MM.1S (cell line): ENCODE measurements around the gene GPSM1.

Experiments
- DNase-seq: peaks from one replicate; pipeline ENCODE4 v3.0.0-alpha.2; 2015
- H2AFZ ChIP-seq: fragments of 300-600 bp; sonication (generic); 2 replicates; pipeline ENCODE4 v1.6.0; 2016; ENCODE audit warnings: antibody characterized with exemption, low read length
- H3F3A ChIP-seq: fragments of 300-600 bp; sonication (generic); 2 replicates; pipeline ENCODE4 v1.6.1; 2016; ENCODE audit warnings: mild to moderate bottlenecking, antibody characterized with exemption, low read length, moderate library complexity, mixed read lengths; ENCODE audit not compliant: insufficient read depth
- H3K27ac ChIP-seq: fragments of 300-600 bp; sonication (generic); 2 replicates; pipeline ENCODE4 v1.5.1; 2016; ENCODE audit warnings: mild to moderate bottlenecking, low read length
- H3K27me3 ChIP-seq: fragments of 300-600 bp; sonication (generic); replicated peaks from 2 replicates; pipeline ENCODE4 v1.6.0; 2016; ENCODE audit warnings: low read length; ENCODE audit not compliant: insufficient read depth
- H3K36me3 ChIP-seq: fragments of 300-600 bp; sonication (generic); replicated peaks from 2 replicates; pipeline ENCODE4 v1.6.1; 2016; ENCODE audit warnings: mild to moderate bottlenecking, low read length, mixed read lengths; ENCODE audit not compliant: insufficient read depth
- H3K4me1 ChIP-seq: fragments of 300-600 bp; sonication (generic); 2 replicates; pipeline ENCODE4 v1.6.1; 2016; ENCODE audit warnings: low read length, mixed read lengths
- H3K4me2 ChIP-seq: fragments of 300-600 bp; sonication (generic); 2 replicates; pipeline ENCODE4 v1.6.0; 2016; ENCODE audit warnings: low read depth, low read length
- H3K4me3 ChIP-seq: fragments of 300-600 bp; sonication (generic); 2 replicates; pipeline ENCODE4 v1.5.1; 2016; ENCODE audit warnings: low read length, mixed read lengths
- H3K79me2 ChIP-seq: fragments of 300-600 bp; sonication (generic); 2 replicates; pipeline ENCODE4 v1.6.1; 2016; ENCODE audit warnings: mixed run types, low read length, mixed read lengths
- H3K9ac ChIP-seq: fragments of 300-600 bp; sonication (generic); 2 replicates; pipeline ENCODE4 v1.6.1; 2016; ENCODE audit warnings: low read length, mixed read lengths
- H3K9me2 ChIP-seq: fragments of 300-600 bp; sonication (generic); replicated peaks from 2 replicates; pipeline ENCODE4 v1.6.1; 2016; ENCODE audit warnings: mild to moderate bottlenecking, low read length, mixed read lengths; ENCODE audit not compliant: insufficient read depth
- H3K9me3 ChIP-seq: fragments of 300-600 bp; sonication (generic); replicated peaks from 2 replicates; pipeline ENCODE4 v1.6.1; 2016; ENCODE audit warnings: mild to moderate bottlenecking, low read length, mixed read lengths; ENCODE audit not compliant: insufficient read depth
- H4K20me1 ChIP-seq: fragments of 300-600 bp; sonication (generic); 2 replicates; pipeline ENCODE4 v1.6.1; 2016; ENCODE audit warnings: mild to moderate bottlenecking, low read length, moderate library complexity, mixed read lengths; ENCODE audit not compliant: insufficient read depth
- EZH2 ChIP-seq: fragments of 300-600 bp; sonication (generic); optimal IDR thresholded peaks from 2 replicates; pipeline ENCODE3; 2017; ENCODE audit warnings: low read depth, mild to moderate bottlenecking, antibody characterized with exemption, low read length, mixed read lengths
- EZH2phosphoT487 ChIP-seq: fragments of 300-600 bp; sonication (generic); IDR thresholded peaks from 2 replicates; pipeline ENCODE4 v1.6.1; 2018; ENCODE audit warnings: antibody characterized with exemption, low read length
- TF ChIP-seq, protein P1 (sequence below): fragments of 300-600 bp; sonication (generic); IDR thresholded peaks from 2 replicates; pipeline ENCODE4 v1.5.1; 2016; ENCODE audit warnings: antibody characterized with exemption, low read length, mixed read lengths

GPSM1 gene

GRCh38 chr9:136397643-136398042, 70.3 kb downstream of the GPSM1 start:
- H3K4me2 ChIP-seq, result no peak overlapping the region
- no peaks in the 10 kb centered on the region for H3K9me2 ChIP-seq
- H4K20me1 ChIP-seq, result no peaks in the 10 kb centered on the region
- peaks cover 11% of the 10 kb centered on the region for H3K4me1 ChIP-seq
- H2AFZ ChIP-seq, result no peak overlapping the region
- no peaks in the 10 kb centered on the region for H3F3A ChIP-seq
- H3K9ac ChIP-seq, result no peak overlapping the region
- H3K27me3 ChIP-seq, result no peaks in the 10 kb centered on the region
- no peaks in the 10 kb centered on the region for H3K36me3 ChIP-seq
- TF ChIP-seq EZH2phosphoT487 (no peak), EZH2 (no peak)
- TF ChIP-seq, protein P1, sequence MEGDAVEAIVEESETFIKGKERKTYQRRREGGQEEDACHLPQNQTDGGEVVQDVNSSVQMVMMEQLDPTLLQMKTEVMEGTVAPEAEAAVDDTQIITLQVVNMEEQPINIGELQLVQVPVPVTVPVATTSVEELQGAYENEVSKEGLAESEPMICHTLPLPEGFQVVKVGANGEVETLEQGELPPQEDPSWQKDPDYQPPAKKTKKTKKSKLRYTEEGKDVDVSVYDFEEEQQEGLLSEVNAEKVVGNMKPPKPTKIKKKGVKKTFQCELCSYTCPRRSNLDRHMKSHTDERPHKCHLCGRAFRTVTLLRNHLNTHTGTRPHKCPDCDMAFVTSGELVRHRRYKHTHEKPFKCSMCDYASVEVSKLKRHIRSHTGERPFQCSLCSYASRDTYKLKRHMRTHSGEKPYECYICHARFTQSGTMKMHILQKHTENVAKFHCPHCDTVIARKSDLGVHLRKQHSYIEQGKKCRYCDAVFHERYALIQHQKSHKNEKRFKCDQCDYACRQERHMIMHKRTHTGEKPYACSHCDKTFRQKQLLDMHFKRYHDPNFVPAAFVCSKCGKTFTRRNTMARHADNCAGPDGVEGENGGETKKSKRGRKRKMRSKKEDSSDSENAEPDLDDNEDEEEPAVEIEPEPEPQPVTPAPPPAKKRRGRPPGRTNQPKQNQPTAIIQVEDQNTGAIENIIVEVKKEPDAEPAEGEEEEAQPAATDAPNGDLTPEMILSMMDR, result no peak
- H3K4me3 ChIP-seq, result no peak overlapping the region
- no peaks in the 10 kb centered on the region for H3K9me3 ChIP-seq
- H3K27ac ChIP-seq, result no peak overlapping the region
- peaks cover 29% of the 10 kb centered on the region for H3K79me2 ChIP-seq
- no peak for DNase-seq

DNA sequence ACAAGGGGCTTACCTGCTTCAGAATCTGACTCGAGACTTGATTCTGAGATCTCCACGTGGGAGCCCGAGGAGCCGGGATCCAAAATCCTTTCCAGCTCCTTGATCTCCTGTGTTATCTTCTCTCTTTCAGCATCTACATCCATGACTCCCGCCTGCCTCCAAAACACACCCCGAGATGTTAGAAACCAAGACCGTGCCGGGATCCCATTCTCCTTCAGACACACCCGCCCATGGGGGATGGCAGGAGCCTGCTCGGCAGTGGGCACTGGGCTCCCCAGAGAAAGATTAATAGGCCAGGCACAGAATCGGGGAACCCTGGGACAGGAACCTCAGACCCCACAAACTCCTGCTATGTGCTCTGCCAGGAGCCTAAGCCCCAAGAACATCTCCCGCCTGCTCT, 70.9 kb downstream of the GPSM1 start:
- peak overlapping the region; percentile 80; the same call in 1 of the 2 replicates for H3K9ac ChIP-seq
- H3K27ac ChIP-seq, result no peak overlapping the region
- H3K9me2 ChIP-seq, result no peaks in the 10 kb centered on the region
- H3K36me3 ChIP-seq, result no peaks in the 10 kb centered on the region
- no peaks in the 10 kb centered on the region for H4K20me1 ChIP-seq
- H3K4me2 ChIP-seq, result peak overlapping the region; percentile 93
- H3K27me3 ChIP-seq, result no peaks in the 10 kb centered on the region
- H3K4me1 ChIP-seq, result peaks cover 11% of the 10 kb centered on the region
- TF ChIP-seq EZH2phosphoT487 (no peak), EZH2 (no peak)
- TF ChIP-seq, protein P1, result no peak
- H2AFZ ChIP-seq, result no peak overlapping the region
- H3K4me3 ChIP-seq, result no peak overlapping the region
- H3K9me3 ChIP-seq, result no peaks in the 10 kb centered on the region
- no peaks in the 10 kb centered on the region for H3F3A ChIP-seq
- peaks cover 29% of the 10 kb centered on the region for H3K79me2 ChIP-seq
- DNase-seq, result no peak

- Histone ChIP-seq H3K4me2 (peak overlapping the region; percentile 93), H3K36me3 (no peaks in the 10 kb centered on the region), H2AFZ (peak overlapping the region; percentile 47; the same call in 1 of the 2 replicates), H4K20me1 (no peaks in the 10 kb centered on the region), H3K9me3 (no peaks in the 10 kb centered on the region), H3K79me2 (peaks cover 29% of the 10 kb centered on the region), H3K27ac (no peak overlapping the region), H3K27me3 (no peaks in the 10 kb centered on the region), H3F3A (no peaks in the 10 kb centered on the region), H3K9ac (peak overlapping the region; percentile 80), H3K9me2 (no peaks in the 10 kb centered on the region), H3K4me1 (peaks cover 19% of the 10 kb centered on the region), H3K4me3 (peak overlapping the region; percentile 100)
- DNase-seq, result peak; percentile 38
- no peak for TF ChIP-seq EZH2
These were observed 72.1 kb downstream of the GPSM1 start for GRCh38 chr9:136399176-136400037.
